ENCODE measurements around the gene GPBAR1. TPM values are rescaled to one million over a fixed set of nuclear protein-coding genes. Genes with fewer than 3 reads are reported as not detected.

The GPBAR1 gene
- total RNA-seq, 1 donor from 2014 or later, result 8.1 TPM

DNA sequence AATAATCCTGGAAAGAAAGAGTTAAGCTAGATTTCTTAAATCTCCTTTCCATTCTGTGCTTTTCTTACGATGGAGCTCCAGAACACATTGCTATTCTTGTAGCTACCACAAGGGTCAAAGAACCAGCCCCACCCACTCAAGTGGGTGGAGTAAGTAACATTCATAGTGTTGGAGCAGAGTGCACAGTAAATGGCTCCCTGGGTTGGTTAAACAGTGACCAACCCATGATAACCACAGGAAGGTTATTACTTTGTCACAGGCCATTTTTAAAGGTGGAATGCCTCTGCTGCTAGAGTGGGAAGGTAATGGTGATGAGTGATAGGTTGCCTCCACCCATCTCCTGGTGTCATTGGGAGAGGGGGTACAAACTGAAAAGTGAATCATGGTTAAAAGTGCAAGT is 29.9 kb upstream of the GPBAR1 start:
- Histone ChIP-seq H3K4me1 (peaks cover 35% of the 10 kb centered on the region), H3K27me3 (no peaks in the 10 kb centered on the region), H3K36me3 (peaks cover 0 to 92% of the 10 kb centered on the region in 2 donors), H3K9me3 (no peaks in the 10 kb centered on the region), H3K27ac (no peak overlapping the region), H3K4me3 (no peak overlapping the region)
- intact Hi-C loops (cut with DNase I), result no loop called here
- no peak for DNase-seq (ENCODE audit: extremely low spot score in 2 of 2)
- TF ChIP-seq, protein P1, sequence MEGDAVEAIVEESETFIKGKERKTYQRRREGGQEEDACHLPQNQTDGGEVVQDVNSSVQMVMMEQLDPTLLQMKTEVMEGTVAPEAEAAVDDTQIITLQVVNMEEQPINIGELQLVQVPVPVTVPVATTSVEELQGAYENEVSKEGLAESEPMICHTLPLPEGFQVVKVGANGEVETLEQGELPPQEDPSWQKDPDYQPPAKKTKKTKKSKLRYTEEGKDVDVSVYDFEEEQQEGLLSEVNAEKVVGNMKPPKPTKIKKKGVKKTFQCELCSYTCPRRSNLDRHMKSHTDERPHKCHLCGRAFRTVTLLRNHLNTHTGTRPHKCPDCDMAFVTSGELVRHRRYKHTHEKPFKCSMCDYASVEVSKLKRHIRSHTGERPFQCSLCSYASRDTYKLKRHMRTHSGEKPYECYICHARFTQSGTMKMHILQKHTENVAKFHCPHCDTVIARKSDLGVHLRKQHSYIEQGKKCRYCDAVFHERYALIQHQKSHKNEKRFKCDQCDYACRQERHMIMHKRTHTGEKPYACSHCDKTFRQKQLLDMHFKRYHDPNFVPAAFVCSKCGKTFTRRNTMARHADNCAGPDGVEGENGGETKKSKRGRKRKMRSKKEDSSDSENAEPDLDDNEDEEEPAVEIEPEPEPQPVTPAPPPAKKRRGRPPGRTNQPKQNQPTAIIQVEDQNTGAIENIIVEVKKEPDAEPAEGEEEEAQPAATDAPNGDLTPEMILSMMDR (IDR thresholded peaks at IDR 0.05), result no peak
- no peak for TF ChIP-seq POLR2AphosphoS5 (IDR thresholded peaks at IDR 0.05; ENCODE audit: insufficient read depth in 1 of 2, low read depth in 1 of 2)
- no peak for TF ChIP-seq POLR2A (IDR thresholded peaks at IDR 0.05)

DNA sequence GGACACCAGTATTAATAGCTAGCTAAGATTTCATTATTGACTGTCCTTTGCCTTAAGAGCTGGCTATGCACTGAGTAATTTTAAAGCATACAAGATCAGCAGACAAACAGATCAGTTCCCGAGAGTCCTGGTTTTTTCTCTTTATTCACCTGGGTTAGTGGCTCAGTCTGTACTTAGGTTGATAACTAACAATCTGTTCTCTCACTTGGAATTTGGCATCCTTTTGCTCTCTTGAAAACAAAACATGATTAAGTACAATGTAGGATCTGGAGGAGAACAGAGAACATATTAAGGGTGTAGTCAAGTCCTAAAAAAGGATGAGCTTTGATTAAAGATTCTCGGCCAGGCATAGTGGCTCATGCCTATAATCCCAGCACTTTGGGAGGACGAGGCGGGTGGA is 27.3 kb upstream of the GPBAR1 start:
- TF ChIP-seq POLR2AphosphoS5 (IDR thresholded peaks at IDR 0.05; ENCODE audit: insufficient read depth in 1 of 2, low read depth in 1 of 2) (no peak), POLR2A (IDR thresholded peaks at IDR 0.05) (no peak)
- TF ChIP-seq, protein P1 (IDR thresholded peaks at IDR 0.05), result no peak

DNA sequence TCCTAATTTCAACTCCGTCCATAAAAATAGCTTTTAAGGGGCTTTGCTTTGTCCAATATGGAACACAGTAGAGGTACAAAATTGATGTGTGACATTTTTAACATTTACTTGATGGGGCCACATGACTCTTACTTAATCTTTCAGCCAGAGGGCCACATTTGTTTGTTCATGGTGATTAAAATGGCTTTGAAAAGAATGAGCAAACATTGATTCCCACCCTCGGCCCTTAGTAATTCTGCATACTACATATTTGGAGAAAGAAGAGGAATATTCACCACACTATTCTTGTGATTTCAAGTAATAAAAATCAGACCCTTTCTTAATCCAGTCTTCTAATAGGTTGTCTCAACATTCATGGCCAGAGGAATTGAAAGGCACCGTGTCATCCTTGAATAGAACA is 26.3 kb upstream of the GPBAR1 start:
- H3K27me3 ChIP-seq, result no peaks in the 10 kb centered on the region
- no peak overlapping the region for H3K27ac ChIP-seq
- no peak for DNase-seq (ENCODE audit: extremely low spot score in 2 of 2)
- H3K36me3 ChIP-seq, result peaks cover 0 to 92% of the 10 kb centered on the region in 2 donors
- H3K4me1 ChIP-seq, result peaks cover 19% of the 10 kb centered on the region
- no peaks in the 10 kb centered on the region for H3K9me3 ChIP-seq
- intact Hi-C loops (cut with DNase I), result no loop called here
- no peak overlapping the region for H3K4me3 ChIP-seq
- no peak for TF ChIP-seq POLR2AphosphoS5 (IDR thresholded peaks at IDR 0.05; ENCODE audit: insufficient read depth in 1 of 2, low read depth in 1 of 2)
- no peak for TF ChIP-seq POLR2A (IDR thresholded peaks at IDR 0.05)
- TF ChIP-seq, protein P1 (IDR thresholded peaks at IDR 0.05), result no peak

More for the DNA sequence above, 27.3 kb upstream of the GPBAR1 start:
- H3K4me3 ChIP-seq, result no peak overlapping the region
- peaks cover 29% of the 10 kb centered on the region for H3K4me1 ChIP-seq
- H3K9me3 ChIP-seq, result no peaks in the 10 kb centered on the region
- intact Hi-C loops (cut with DNase I), result no loop called here
- H3K36me3 ChIP-seq, result peaks cover 0 to 92% of the 10 kb centered on the region in 2 donors
- H3K27ac ChIP-seq, result no peak overlapping the region
- no peaks in the 10 kb centered on the region for H3K27me3 ChIP-seq
- DNase-seq (ENCODE audit: extremely low spot score in 2 of 2), result no peak

DNA sequence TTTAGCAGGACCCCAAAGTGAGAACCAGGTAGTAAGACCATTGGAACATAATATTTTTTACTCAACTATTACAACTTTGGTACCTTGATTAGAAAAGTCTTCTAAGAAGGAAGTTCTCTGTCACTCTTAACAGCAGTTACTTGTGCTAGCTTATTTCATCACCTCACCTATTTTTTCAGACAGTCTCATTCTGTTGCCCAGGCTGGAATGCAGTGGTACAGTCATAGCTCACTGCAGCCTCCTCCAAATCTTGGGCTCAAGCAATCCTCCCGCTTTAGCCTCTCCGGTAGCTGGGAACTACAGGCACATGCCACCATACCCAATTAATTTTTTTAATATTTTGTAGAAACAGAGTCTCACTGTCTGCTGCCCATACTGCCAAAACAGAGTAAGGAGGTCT is 25.8 kb upstream of the GPBAR1 start:
- peaks cover 0 to 92% of the 10 kb centered on the region in 2 donors for H3K36me3 ChIP-seq
- DNase-seq (ENCODE audit: extremely low spot score in 2 of 2), result no peak
- H3K9me3 ChIP-seq, result no peaks in the 10 kb centered on the region
- TF ChIP-seq POLR2A (IDR thresholded peaks at IDR 0.05) (no peak), POLR2AphosphoS5 (IDR thresholded peaks at IDR 0.05; ENCODE audit: insufficient read depth in 1 of 2, low read depth in 1 of 2) (no peak)
- TF ChIP-seq, protein P1 (IDR thresholded peaks at IDR 0.05), result no peak
- no peak overlapping the region for H3K27ac ChIP-seq
- no peak overlapping the region for H3K4me3 ChIP-seq
- H3K27me3 ChIP-seq, result no peaks in the 10 kb centered on the region
- intact Hi-C loops (cut with DNase I), result no loop called here
- peaks cover 14% of the 10 kb centered on the region for H3K4me1 ChIP-seq

DNA sequence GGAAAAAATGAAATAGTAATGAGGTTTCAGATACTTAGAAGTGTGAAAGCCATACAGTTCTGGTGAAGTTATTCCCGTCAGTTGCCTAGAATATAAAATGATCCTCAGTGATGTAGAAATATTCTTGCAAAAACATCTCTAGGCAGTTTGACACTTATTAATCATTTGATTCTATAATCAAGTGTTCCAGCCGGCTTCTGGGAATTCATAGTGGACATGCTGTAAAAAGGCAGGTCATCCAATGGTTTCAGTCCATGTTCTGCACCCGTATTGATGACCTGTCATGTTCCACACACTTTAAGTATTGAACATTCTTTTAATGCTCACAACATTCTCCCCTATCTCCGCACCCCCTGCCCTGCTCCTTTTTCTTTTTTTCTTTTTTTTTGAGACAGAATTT is 24.0 kb upstream of the GPBAR1 start:
- intact Hi-C loops (cut with DNase I), result no loop called here

More for the DNA sequence above, 24.0 kb upstream of the GPBAR1 start:
- H3K4me3 ChIP-seq, result no peak overlapping the region
- TF ChIP-seq, protein P1 (IDR thresholded peaks at IDR 0.05), result no peak
- TF ChIP-seq POLR2AphosphoS5 (IDR thresholded peaks at IDR 0.05; ENCODE audit: insufficient read depth in 1 of 2, low read depth in 1 of 2) (no peak), POLR2A (IDR thresholded peaks at IDR 0.05) (no peak)
- no peak overlapping the region for H3K27ac ChIP-seq
- no peaks in the 10 kb centered on the region for H3K9me3 ChIP-seq
- H3K36me3 ChIP-seq, result peaks cover 0 to 87% of the 10 kb centered on the region in 2 donors
- H3K27me3 ChIP-seq, result no peaks in the 10 kb centered on the region
- H3K4me1 ChIP-seq, result peaks cover 3% of the 10 kb centered on the region
- no peak for DNase-seq (ENCODE audit: extremely low spot score in 2 of 2)
